B cell (primary cell): ENCODE results near the gene RMI1. TPM values are rescaled to one million over a fixed set of nuclear protein-coding genes. Genes with fewer than 3 reads are reported as not detected.

Source experiments
- ATAC-seq: fragments of 200-7000 bp; cut with Tn5 transposase; one replicate; pipeline ENCODE4 v1.10.0; 2021; ENCODE audit warnings: low read depth, mild to moderate bottlenecking, moderate number of reproducible peaks, moderate library complexity
- CTCF ChIA-PET: fragments of 350-600 bp; sonication (Branson Sonifier 250); formaldehyde crosslinking; loops from one replicate; lab custom pipeline; 2021; ENCODE audit warnings: antibody characterized with exemption, inconsistent platforms; lab: Charles Lee
- POLR2A ChIA-PET: fragments of 350-600 bp; sonication (Branson Sonifier 250); formaldehyde crosslinking; loops from one replicate; lab custom pipeline; 2021; ENCODE audit warnings: antibody characterized with exemption; lab: Charles Lee
- DNase-seq: peaks from one replicate; pipeline ENCODE4 v3.0.0; 2013
- H2AFZ ChIP-seq: 2 replicates; pipeline ENCODE4 v1.6.1; 2012; ENCODE audit warnings: mild to moderate bottlenecking, low read depth, low read length; ENCODE audit not compliant: insufficient read depth, poor library complexity, severe bottlenecking
- H3K27ac ChIP-seq, 2 donors: 1 replicate in 1 of 2; 2 replicates in 1 of 2; pipeline ENCODE4 v1.5.1; 2012 to 2013; ENCODE audit warnings: low read length in 2 of 2, mild to moderate bottlenecking in 2 of 2, moderate library complexity in 1 of 2
- H3K27me3 ChIP-seq, 4 experiments: fragments of 200-600 bp in 1 of 4; sonication (generic) in 1 of 4; replicated peaks in 1 of 4; 1 replicate in 2 of 4; 2 replicates in 2 of 4; pipeline versions ENCODE4 v1.6.1 to v1.7.0; 2013 to 2016; ENCODE audit warnings: low read length in 3 of 4, mild to moderate bottlenecking in 2 of 4, mixed read lengths in 1 of 4, moderate library complexity in 1 of 4; ENCODE audit not compliant: insufficient read depth in 4 of 4, control insufficient read depth in 3 of 4; ENCODE audit errors: control extremely low read depth in 1 of 4
- H3K36me3 ChIP-seq, 2 experiments: replicated peaks in 1 of 2; 1 replicate in 1 of 2; 2 replicates in 1 of 2; pipeline versions ENCODE4 v1.6.1 to v1.7.1; 2013; ENCODE audit warnings: low read length in 1 of 2; ENCODE audit not compliant: insufficient read depth in 2 of 2, control insufficient read depth in 1 of 2; ENCODE audit errors: control extremely low read depth in 1 of 2, extremely low read depth in 1 of 2
- H3K4me1 ChIP-seq, 2 donors: fragments of 200-600 bp in 1 of 2; sonication (generic) in 1 of 2; 1 replicate in 1 of 2; 2 replicates in 1 of 2; pipeline versions ENCODE4 v1.5.1 to v1.6.1; 2013 to 2017; ENCODE audit warnings: low read length in 2 of 2; ENCODE audit not compliant: control insufficient read depth in 2 of 2, insufficient read depth in 2 of 2
- H3K4me2 ChIP-seq: replicated peaks from 2 replicates; pipeline ENCODE3; 2012; ENCODE audit warnings: mild to moderate bottlenecking, low read depth, low read length; ENCODE audit not compliant: poor library complexity, severe bottlenecking
- H3K4me3 ChIP-seq, 5 experiments: fragments of 200-600 bp in 1 of 5; sonication (generic) in 1 of 5; 1 replicate in 3 of 5; 2 replicates in 2 of 5; pipeline versions ENCODE4 v1.5.1 to v1.7.0; 2011 to 2016; ENCODE audit warnings: low read length in 4 of 5, mild to moderate bottlenecking in 4 of 5, low read depth in 2 of 5, control low read depth in 1 of 5, moderate library complexity in 1 of 5; ENCODE audit not compliant: insufficient read depth in 1 of 5; ENCODE audit errors: control extremely low read depth in 1 of 5, extremely low read depth in 1 of 5
- H3K79me2 ChIP-seq: fragments of 200-600 bp; sonication (generic); one replicate; pipeline ENCODE4 v1.6.0; 2016; ENCODE audit warnings: low read length; ENCODE audit not compliant: control insufficient read depth, insufficient read depth
- H3K9ac ChIP-seq: fragments of 200-600 bp; sonication (generic); 2 replicates; pipeline ENCODE4 v1.6.1; 2017; ENCODE audit warnings: mild to moderate bottlenecking, low read length, moderate library complexity
- H3K9me3 ChIP-seq, 3 donors: one replicate each; pipeline versions ENCODE4 v1.6.1 to v1.7.1; 2013; ENCODE audit warnings: low read length in 2 of 3; ENCODE audit not compliant: control insufficient read depth in 2 of 3, insufficient read depth in 1 of 3; ENCODE audit errors: control extremely low read depth in 1 of 3
- H4K20me1 ChIP-seq: 2 replicates; pipeline ENCODE4 v1.6.0; 2012; ENCODE audit warnings: mild to moderate bottlenecking, low read length; ENCODE audit not compliant: insufficient read depth, control insufficient read depth, poor library complexity, severe bottlenecking
- H3K27ac Mint-ChIP-seq: one replicate; pipeline ENCODE4 v1.8.0; 2021; ENCODE audit warnings: mixed read lengths
- H3K27me3 Mint-ChIP-seq: one replicate; pipeline ENCODE4 v1.8.0; 2021; ENCODE audit warnings: mixed read lengths
- H3K4me1 Mint-ChIP-seq: one replicate; pipeline ENCODE4 v1.8.0; 2021; ENCODE audit warnings: mixed read lengths
- H3K4me3 Mint-ChIP-seq: one replicate; pipeline ENCODE4 v1.8.0; 2021; ENCODE audit warnings: mixed read lengths
- H3K9me3 Mint-ChIP-seq: one replicate; pipeline ENCODE4 v1.8.0; 2022; ENCODE audit warnings: mixed read lengths; ENCODE audit not compliant: insufficient read depth
- CTCF ChIP-seq: fragments of 200-600 bp; IDR thresholded peaks from one replicate; pipeline ENCODE4 v1.8.0; 2022; ENCODE audit warnings: antibody characterized with exemption, mild to moderate bottlenecking
- EZH2 ChIP-seq: IDR thresholded peaks from 2 replicates; pipeline ENCODE4 v1.6.1; 2012; ENCODE audit warnings: borderline replicate concordance, low read depth, mild to moderate bottlenecking, moderate library complexity, low read length; ENCODE audit not compliant: insufficient read depth, poor library complexity, severe bottlenecking
- WGBS: methylation state at CpG from one replicate; pipeline ENCODE4 v1.1.5; 2013; ENCODE audit warnings: missing lambda C conversion rate; ENCODE audit not compliant: insufficient coverage; 5-methylcytosine and 5-hydroxymethylcytosine counted together
- intact Hi-C: fragments of 100-400 bp; cut with micrococcal nuclease; formaldehyde crosslinking; loops from one replicate; pipeline ENCODE4 v1.10.0; 2022
- polyA plus RNA-seq: library from polyadenylated mRNA; depleted of rRNA; stranded (reverse); fragments of >200 nt; gene quantifications from 2 replicates; pipeline ENCODE4 v1.2.3, GENCODE V29; 2012
- total RNA-seq, 2 donors: library from RNA; stranded (reverse); fragments of 120-200 nt in 1 of 2; gene quantifications; 1 replicate in 1 of 2; 2 replicates in 1 of 2; pipeline versions ENCODE4 v1.2.3 to v1.2.4, GENCODE V29; 2013 to 2022

Gene RMI1
- total and polyA plus RNA-seq, 2 donors (not counting 1 experiment from before 2014, with no cell fraction given): 2.0 to 8.6 TPM

GRCh38 chr9:83969602-83970001, 11.0 kb upstream of the RMI1 start:
- intact Hi-C loops: loop anchor here (1.0 kb wide), 1 partner anchor 9 kb away; no protein-coding TSS in a partner anchor
- DNase-seq: no peak
- peaks cover 22 to 60% of the 10 kb centered on the region in 2 experiments for H3K36me3 ChIP-seq
- peaks cover 22% of the 10 kb centered on the region for H3K79me2 ChIP-seq
- no peak for TF ChIP-seq CTCF
- TF ChIP-seq EZH2: no peak
- Mint-ChIP-seq H3K9me3 (no peaks in the 10 kb centered on the region), H3K27ac (no peak overlapping the region), H3K27me3 (no peaks in the 10 kb centered on the region), H3K4me1 (peaks cover 13% of the 10 kb centered on the region), H3K4me3 (no peak overlapping the region)
- ATAC-seq: no peak
- H3K9ac ChIP-seq: no peak overlapping the region
- H3K27me3 ChIP-seq: no peaks in the 10 kb centered on the region
- WGBS: no CpG with 5 or more reads among the region's 3 CpGs
- H3K27ac ChIP-seq: no peak overlapping the region
- H3K9me3 ChIP-seq: no peaks in the 10 kb centered on the region
- ChIA-PET POLR2A (no interaction called here), CTCF (no interaction called here)
- no peak overlapping the region for H3K4me3 ChIP-seq
- no peaks in the 10 kb centered on the region for H3K4me1 ChIP-seq
- H2AFZ ChIP-seq: no peak overlapping the region
- no peak overlapping the region for H3K4me2 ChIP-seq
- peaks cover 53% of the 10 kb centered on the region for H4K20me1 ChIP-seq

- Mint-ChIP-seq H3K27me3 (no peaks in the 10 kb centered on the region), H3K27ac (no peak overlapping the region), H3K4me3 (no peak overlapping the region), H3K4me1 (peaks cover 25% of the 10 kb centered on the region), H3K9me3 (no peaks in the 10 kb centered on the region)
- Histone ChIP-seq H2AFZ (no peak overlapping the region), H3K4me3 (no peak overlapping the region), H3K27ac (no peak overlapping the region), H3K27me3 (no peaks in the 10 kb centered on the region), H3K9ac (no peak overlapping the region), H3K9me3 (no peaks in the 10 kb centered on the region), H3K4me1 (no peaks in the 10 kb centered on the region), H4K20me1 (peaks cover 69% of the 10 kb centered on the region), H3K4me2 (no peak overlapping the region), H3K79me2 (peaks cover 40% of the 10 kb centered on the region), H3K36me3 (peaks cover 24 to 79% of the 10 kb centered on the region in 2 experiments)
- TF ChIP-seq EZH2 (no peak), CTCF (no peak)
- 91% methylated on average over 4 of the region's 6 CpGs for WGBS
- CTCF ChIA-PET: no interaction called here
- ATAC-seq (no peak), DNase-seq (no peak)
- POLR2A ChIA-PET: no interaction called here
- intact Hi-C loops: no loop called here
These were observed 9.1 kb upstream of the RMI1 start for GRCh38 chr9:83971485-83971884.
